Measurements from ENCODE around the gene XYLB.

XYLB gene

GRCh38 chr3:38457111-38458003, 110.8 kb downstream of the XYLB start:
- no peak for DNase-seq

DNA sequence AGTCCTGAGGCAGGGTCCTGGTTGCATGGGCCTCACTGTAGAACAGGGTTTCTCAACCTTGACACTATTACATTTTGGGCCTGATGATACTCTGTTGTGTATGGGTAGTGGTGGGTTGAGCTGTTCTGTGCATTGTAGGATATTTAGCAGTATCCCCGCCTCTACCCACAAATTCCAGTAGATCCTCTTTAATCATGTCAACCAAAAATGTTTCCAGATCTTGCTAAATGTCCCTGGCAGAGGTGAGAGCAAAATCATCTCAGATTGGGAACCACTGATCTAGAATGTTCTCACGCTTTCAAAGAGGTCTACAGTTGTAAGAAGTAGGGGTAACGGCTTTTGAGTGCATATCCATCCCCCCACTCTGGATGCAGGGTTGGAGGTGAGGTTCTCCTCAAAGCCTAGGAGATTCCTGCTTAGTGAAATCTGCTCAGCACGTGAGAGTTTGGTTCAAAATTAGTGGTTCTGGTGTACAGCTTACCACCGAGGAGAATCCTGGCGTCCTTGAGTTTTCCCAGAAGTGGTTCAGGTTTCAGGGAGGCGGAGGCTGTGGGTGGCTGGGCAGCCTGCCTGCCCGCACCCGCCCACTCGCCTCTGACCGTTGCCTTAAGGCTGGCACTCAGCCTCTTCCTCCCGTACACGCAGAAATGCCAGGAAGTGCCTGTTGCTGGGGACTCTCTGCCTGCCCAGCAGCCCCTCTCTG, 112.4 kb downstream of the XYLB start:
- DNase-seq: peak; percentile 5 to 45

DNA sequence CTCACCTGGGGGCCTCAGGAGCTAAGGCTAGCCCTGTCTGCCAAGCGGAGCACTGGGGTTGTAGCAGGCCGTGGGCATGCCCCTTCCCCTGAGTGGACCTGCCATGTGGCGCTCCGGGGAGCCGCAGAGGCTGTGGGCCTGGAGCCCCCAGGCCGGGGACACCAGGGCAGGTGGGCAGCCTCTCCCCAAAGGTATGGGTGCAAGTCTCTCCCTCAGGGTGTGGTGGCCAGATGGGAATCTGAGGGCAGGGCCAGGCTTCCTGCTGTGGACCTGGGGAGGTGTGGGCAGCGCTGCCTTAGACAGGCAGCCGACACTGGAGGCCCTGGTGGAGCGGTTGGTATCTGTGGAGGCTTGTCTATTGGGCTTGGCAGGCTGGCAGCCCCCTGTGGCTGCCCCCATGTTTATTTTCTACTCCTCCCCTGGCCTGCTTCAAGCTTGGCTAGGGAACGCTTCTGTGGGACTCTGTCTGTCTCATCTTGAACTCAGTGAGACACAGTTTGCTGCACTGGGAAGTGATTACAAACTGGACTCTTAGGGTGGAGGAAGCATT, 113.0 kb downstream of the XYLB start:
- no peak for DNase-seq

DNA sequence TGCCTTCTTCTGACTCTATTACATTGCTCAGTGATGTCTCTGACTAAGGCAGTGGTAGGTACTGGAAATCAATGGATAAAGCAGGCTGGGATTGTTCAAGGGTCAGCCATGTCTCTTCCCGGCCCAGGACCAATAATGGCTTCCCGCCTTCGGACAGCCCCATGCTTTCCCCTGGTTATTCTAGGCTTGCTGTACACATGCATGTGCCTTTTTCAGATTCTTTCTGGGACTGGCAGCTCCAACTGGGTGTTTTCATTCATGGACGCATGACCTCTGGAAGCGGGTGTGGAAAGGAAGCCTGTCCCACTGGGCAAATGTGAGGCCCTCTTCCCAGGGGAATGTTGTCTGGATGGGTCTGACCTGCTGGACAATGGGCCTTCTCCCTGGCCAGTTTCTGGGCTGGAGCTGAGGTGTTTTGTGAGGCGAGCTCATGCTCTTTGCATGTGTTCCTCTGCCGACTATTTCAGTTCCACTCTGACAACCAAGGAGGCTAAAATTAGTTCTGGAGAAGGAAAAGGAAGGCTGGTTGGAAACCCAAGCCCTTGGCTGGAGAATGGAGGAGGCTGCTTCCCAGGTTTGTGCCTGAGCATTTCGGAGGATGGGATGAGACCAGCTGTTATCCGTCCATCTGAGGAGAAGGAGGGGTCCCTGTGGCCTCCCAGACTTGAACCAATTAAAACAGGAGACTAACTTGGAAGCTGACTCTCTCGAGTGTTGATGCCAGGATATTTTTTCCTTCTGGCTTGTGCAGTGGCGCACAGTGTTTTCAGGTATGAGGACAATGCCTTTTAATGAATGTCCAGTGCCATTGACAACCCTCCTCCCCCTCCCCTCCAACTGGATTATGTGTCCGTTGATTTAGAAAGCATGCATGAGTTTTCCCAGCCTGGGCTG, 114.0 kb downstream of the XYLB start:
- no peak for DNase-seq
